GM18505 (cell line): ENCODE data around the gene NFXL1.

Experiments used
- ATAC-seq: cut with Tn5 transposase; IDR thresholded peaks from one replicate; pipeline ENCODE4 v1.9.1; 2021; ENCODE audit not compliant: unreplicated experiment
- POLR2A ChIP-seq: IDR thresholded peaks from 4 replicates; pipeline ENCODE4 v1.6.1; 2011; ENCODE audit warnings: borderline replicate concordance; ENCODE audit not compliant: insufficient read depth, insufficient read length; ENCODE audit errors: extremely low read depth

NFXL1 gene

DNA sequence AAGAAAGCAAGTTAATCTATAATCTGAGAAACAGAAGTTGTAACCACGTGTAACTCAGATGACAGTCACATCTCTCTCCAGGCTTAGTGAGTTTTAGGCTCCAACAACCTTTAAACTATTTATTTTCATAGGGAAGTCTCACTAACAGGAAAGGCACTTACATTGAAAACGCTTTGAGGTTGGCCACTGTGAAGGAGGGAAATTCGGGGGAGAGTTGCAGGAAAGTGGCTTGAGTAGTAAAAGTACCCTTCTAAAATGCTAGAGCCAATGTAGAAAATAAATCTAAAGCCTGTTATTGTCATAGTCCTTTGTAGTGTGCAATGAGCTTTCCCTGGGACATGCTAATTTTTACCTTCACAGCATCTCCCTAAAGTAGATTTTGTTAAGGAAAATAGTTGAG, 995 bp upstream of the NFXL1 start:
- ATAC-seq, result no peak

DNA sequence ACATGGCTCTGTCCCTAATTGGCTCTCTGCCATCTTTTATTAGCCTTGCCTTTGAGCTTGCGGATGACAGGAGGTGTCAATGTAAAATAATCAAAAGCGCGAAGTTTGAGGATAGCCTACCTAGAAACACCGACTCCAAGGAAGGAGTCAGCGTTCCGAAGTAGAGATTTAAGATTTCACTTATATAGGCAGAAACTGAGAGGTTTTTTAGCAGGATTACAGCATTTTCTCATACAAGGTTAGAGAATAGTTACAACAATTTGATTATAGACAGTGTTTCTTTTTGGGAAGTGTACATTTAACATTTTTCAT, 499 bp upstream of the NFXL1 start:
- ATAC-seq, result peak; percentile 15
- TF ChIP-seq POLR2A, result no peak

More for the DNA sequence above, 995 bp upstream of the NFXL1 start:
- TF ChIP-seq POLR2A, result no peak

DNA sequence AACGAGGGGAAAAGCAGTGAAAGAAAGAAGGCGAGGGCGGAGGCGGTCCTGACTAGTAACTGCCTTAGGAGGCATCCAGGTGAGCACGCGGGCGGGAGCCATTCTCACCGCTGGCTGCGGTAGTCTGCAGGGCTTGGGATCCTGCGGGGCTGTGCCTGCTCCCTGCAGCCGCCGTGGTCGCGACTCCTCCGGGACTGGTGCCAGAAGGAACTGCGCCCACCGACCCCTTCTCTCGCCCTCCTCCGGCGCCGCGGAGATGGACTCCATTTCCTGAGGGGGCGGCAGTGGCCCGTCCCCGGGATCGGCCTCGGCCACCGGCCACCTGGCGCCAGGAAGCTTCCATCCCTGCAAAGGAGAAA, 543 bp downstream of the NFXL1 start:
- ATAC-seq, result peak; percentile 23
- TF ChIP-seq POLR2A, result no peak

DNA sequence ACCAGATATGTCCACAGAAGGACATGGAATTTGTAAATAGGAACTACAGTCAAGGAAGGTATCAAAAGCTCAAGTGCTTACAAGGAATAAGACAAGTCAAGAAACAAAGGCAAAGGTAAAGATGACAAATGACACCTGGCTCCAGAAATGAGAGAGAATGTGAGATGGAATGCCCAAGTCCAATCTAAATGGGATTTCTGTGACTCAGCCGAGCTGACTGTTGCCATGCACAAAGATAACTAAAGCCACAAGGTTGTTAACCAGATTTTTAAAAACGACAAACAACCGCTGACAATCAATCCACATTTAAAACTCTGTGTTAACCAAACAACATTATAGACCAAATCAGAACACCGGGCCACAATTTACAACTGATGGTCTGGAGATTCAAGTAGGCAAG, 1.1 kb downstream of the NFXL1 start:
- no peak for ATAC-seq
- no peak for TF ChIP-seq POLR2A

DNA sequence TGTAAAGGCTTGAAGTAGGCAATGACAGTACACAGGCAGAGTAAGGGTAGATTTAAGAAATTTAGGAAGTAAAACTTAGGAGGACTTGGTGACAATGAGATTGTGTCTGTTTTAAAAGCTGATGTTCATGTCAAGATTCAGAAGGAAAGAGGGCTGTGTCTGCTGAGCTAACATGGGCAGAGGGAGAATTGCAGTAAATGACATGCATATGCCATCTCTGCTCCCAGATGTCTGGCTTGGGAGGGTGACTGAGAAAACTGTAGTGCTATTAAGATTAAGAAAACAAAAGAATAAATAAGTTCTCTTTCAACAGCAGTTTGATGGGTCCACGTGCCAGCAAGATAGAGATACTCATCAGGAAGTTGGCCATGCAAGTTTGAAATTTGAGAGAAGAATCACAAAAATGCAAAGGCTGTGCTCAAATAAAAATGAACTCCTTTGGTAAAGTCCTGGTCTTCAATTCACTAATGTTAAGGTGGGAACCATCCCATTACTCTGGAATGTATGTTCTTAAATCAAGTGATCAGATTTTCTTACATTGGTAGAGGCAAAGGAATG, 7.2 kb downstream of the NFXL1 start:
- ATAC-seq, result no peak
- TF ChIP-seq POLR2A, result no peak

DNA sequence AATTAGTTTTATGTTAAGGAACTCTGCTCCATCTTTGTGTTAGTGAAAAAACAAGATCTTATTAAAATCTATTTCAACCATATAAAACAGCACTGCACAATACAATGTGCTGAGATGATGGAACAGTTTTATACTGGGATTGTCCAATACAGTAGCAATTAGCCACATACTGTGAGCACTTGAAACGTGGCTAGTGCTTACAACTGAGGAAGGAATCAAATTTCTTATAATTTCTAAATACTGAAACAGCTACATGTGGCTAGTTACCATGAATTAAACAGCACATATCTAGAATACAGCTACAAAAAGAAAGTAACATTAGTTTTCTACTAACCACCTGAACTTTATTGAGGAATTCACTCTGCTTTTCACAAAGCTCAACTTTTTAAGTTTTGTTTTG, 14.7 kb downstream of the NFXL1 start:
- no peak for ATAC-seq
- TF ChIP-seq POLR2A, result no peak

DNA sequence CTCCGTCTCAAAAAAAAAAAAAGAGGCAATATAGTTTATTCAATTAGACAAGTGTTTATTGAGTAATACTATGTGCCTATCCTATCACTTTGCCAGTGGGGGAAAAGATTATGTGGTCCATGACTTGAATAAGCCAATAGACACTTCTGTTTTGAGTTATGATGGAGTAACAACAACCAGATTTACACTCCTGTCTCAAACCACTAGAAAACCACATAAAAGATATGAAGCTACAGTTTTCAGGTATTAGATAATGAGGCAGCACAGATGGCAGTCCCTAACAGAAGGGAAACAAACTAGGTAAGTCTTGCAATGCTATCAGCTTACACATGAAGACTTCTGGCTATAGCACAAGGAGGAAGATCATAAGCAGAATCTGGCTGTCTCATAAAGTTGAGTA, 22.5 kb downstream of the NFXL1 start:
- no peak for TF ChIP-seq POLR2A
- ATAC-seq, result no peak

DNA sequence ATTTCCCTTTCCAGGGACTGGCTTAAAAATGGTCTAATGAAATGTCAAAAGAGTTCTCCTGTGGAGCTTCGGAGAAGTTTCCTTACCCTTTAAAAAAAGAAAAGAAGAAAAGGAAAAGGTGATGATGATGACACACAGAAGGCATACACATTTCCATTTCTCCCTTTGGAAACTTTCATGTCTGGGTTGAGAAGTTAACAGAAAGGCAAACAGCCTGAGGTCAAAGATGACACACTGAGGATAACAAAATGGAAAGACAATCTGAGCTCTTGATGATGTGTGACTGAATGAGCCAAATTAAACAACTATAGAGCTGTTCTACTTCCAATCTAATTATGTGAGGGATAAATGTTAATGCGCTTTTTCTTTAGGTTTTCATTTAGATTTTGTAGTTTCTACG, 32.2 kb downstream of the NFXL1 start:
- no peak for TF ChIP-seq POLR2A
- ATAC-seq, result no peak

DNA sequence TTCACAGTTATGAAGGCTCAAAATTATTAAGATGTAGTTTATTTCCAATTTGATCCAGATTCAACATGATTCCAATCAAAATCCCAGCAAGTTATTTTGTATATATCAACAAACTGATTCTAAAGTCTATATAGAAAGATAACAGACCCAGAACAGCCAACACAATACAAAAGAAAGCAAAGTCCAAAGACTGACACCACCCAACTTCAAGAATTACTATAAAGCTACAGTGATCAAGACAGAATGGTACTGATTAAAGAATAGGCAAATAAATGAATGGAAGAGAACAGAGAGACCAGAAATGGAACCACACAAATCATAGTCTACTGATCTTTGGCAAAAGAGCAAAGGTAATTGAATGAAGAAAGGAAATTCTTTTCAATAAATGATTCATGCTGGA, 34.9 kb downstream of the NFXL1 start:
- TF ChIP-seq POLR2A, result no peak
- ATAC-seq, result no peak

DNA sequence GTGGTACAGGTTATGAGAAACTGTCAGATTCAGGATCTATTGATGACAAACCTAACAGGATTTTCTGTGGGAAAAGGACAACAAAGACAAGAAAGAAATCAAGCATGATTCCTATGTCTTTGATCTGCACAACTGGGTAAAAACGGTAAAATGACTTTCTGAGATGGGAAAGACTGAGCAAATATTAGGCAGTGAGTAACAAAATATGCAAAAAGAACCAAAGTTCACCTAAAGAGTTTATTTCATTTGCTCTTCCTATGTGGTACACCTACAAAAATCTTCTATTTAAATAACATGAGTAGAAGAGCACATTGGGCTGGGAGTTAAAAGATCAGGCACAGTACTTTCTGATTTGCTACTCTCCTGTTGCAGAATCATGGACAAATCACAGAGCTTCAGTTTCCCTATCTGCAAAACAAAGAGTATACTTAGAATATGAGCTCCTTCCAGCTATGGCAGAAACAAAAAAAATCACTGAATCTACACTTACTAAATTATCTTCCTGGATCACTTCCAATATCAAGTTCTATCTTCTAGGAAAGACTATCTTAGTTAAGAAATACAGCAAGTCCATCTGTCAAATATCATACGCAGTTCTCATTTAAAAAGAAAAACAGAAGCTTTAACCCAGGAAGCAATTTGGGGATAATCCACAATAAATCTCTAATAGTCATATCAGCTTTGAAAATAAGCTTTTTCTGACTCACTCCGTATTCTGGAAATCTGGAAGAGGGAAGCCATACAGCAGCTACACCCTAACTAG, 37.4 kb downstream of the NFXL1 start:
- TF ChIP-seq POLR2A, result no peak

DNA sequence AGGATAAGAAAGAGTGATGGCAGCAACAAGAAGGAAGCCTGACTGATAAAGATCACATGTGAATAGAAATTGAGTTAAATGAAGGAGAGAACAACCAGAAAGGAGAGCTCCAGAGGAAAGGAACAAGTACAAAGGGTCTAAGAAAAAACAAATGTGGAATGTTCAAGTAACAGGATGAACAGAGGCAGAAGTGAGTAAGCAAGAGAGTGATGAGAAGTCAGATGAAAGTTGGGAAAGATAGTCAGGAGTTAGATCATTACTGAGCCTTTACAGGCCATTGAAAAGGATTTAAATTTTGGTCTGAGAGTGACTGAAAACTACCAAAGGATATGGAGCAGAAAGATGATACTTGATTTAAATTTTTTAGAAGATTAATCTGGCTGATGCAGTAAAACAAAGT, 38.1 kb downstream of the NFXL1 start:
- TF ChIP-seq POLR2A, result no peak
- ATAC-seq, result no peak

More for the DNA sequence above, 37.4 kb downstream of the NFXL1 start:
- no peak for ATAC-seq

DNA sequence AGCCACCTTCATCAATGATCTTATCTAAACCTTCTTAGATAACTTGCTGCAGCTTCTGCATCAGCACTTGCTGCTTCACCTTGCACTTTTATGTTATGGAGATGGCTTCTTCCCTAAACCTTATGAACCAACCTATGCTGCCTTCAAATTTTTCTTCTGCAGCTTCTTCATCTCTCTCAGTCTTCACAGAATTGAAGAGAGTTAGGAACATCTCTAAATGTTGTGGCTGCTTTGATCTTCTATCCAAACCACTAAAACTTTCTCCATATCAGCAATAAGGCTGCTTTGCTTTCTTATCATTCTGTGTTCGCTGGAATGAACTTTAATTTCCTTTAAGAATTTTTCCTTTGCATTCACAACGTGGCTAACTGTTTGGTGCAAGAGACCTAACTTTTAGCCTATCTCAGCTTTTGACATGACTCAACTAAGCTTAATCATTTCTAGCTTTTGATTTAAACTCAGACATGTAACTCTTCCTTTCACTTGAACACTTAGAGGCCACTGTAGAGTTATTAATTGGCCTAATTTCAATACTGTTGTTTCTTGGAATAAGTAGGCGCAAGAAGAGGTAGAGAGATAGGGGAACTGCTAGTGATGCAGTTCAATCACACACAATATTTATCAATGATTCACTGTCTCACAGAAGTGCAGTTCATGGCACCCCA, 40.4 kb downstream of the NFXL1 start:
- no peak for ATAC-seq
- TF ChIP-seq POLR2A, result no peak

DNA sequence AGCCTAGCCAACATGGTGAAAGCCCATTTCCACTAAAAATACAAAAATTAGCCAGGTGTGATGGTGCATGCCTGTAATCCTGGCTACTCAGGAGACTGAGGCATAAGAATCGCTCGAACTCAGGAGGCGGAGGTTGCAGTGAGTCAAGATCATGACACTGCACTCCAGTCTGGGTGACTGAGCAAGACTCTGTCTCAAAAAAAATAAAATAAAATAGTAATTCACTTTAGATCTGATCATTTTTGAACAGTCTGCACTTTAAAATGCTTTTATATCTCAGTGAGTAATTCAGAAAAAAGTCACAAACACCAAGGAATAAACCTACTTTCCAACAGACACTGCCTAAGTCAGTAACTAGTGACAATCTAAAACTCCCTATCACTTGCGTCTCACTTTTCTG, 50.9 kb downstream of the NFXL1 start:
- no peak for TF ChIP-seq POLR2A
- ATAC-seq, result no peak

DNA sequence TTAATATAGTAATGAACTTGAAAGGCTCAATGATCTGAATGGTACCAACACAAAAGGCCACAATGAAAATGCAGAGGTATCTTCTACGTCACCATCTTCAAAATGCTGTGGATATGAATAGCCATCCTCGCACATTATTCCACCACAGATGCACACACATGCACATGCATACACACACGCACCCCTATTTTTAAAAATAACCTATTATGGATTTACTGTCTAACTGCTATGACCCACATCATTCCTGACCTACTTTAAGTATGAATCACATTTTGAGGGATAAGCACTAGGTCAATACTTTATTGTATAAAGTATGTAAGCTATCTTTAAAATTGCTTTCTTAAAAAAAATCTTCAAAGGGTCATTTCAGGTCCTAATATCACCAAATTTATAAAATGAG, 52.1 kb downstream of the NFXL1 start:
- TF ChIP-seq POLR2A, result no peak
- no peak for ATAC-seq
